ENCODE results near the gene NOL9. TPM values are rescaled to one million over a fixed set of nuclear protein-coding genes. Genes with fewer than 3 reads are reported as not detected.

Gene NOL9
- total and polyA plus RNA-seq, 9 of the 15 experiments (the other 6 are each of a cell fraction or from before 2014, with no cell fraction given): 5.6 to 76.5 (median 47.3) TPM

DNA sequence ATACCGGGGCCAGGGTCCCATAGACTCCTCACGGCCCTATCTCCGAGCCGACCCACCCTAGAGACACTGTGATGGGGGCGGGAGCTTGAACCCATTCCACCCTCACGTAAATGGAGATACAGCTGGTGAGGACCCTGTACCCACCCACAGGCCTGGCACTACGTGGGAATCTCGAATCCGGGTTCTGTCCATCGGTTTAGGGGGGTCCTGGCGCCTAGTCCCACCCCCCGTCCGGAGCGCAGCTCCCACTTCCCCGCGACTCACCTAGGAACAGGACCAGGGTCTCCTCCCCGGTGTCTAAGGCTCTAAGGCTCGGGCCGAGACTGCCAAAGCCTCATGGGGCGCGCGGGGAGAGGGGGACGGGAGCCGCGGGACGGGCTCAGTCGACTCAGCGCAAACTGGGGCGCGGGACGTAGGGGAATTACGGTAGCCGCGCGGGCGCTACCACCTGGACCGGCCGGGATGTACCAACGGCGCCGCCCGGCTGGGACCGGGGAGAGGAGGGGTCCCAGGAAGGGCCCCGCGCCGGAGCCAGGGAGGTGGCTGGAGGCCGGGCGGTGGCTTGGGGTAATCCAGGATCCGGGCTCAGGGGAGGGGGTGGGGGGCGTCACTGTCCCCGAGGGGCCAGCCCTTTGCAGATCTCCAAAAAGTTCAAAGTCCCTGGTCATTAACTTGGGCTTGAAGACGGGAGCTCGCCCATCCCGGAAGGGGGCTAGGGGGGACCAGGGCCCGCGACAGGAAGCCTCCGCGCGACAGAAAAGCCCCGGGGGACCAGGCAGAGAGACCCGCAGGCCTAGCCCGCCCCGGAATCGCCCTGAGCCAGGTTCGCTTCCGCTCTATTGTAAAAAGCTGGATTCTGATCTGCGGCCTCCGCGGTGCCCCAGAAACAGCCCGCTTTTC lies 63.9 kb downstream of the NOL9 start (continued):
- TF ChIP-seq, protein P1, sequence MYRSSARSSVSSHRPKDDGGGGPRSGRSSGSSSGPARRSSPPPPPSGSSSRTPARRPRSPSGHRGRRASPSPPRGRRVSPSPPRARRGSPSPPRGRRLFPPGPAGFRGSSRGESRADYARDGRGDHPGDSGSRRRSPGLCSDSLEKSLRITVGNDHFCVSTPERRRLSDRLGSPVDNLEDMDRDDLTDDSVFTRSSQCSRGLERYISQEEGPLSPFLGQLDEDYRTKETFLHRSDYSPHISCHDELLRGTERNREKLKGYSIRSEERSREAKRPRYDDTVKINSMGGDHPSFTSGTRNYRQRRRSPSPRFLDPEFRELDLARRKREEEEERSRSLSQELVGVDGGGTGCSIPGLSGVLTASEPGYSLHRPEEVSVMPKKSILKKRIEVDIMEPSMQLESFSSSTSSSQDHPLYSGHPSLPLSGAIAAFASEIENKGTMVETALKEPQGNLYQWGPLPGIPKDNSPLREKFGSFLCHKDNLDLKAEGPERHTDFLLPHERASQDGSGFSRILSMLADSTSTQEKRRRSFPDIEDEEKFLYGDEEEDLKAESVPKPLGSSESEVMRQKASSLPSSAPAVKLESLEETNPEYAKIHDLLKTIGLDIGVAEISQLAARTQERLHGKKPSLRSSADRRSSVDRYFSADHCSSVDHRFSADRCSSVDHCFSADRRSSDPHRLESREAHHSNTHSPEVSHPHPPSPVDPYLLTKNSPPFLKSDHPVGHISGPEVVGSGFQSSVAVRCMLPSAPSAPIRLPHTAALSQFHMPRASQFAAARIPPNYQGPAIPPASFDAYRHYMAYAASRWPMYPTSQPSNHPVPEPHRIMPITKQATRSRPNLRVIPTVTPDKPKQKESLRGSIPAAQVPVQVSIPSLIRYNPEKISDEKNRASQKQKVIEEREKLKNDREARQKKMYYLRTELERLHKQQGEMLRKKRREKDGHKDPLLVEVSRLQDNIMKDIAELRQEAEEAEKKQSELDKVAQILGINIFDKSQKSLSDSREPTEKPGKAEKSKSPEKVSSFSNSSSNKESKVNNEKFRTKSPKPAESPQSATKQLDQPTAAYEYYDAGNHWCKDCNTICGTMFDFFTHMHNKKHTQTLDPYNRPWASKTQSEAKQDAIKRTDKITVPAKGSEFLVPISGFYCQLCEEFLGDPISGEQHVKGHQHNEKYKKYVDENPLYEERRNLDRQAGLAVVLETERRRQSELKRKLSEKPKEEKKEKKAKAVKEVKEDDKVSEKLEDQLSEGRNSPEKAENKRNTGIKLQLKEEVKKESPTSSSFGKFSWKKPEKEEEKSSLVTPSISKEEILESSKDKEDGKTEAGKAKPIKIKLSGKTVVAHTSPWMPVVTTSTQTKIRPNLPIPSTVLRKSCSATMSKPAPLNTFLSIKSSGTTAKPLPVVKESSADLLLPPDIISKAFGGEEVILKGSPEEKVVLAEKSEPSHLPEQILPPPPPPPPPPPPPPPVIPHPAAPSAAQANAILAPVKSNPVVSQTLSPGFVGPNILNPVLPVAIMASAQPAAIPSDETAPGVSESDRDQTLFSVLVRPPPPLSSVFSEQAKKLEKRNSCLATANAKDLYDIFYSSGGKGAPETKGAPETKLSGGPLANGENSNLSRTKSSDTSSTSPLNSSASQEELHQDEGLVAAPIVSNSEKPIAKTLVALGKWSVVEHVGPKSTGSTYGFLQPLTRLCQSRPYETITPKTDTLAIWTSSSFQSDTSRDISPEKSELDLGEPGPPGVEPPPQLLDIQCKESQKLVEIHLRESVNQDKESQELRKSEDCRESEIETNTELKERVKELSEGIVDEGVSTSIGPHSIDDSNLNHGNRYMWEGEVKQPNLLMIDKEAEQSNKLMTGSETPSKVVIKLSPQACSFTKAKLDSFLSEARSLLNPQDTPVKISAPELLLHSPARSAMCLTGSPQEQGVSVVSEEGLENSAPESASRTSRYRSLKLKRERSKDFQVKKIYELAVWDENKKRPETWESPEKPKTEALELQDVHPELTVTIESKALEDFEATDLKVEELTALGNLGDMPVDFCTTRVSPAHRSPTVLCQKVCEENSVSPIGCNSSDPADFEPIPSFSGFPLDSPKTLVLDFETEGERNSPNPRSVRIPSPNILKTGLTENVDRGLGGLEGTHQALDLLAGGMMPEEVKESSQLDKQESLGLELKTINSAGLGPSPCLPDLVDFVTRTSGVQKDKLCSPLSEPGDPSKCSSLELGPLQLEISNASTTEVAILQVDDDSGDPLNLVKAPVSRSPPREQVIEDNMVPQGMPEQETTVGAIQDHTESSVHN (IDR thresholded peaks at IDR 0.05; ENCODE audit: borderline replicate concordance in 1 of 2, low read depth in 1 of 2): no peak
- TF ChIP-seq PHF20 (IDR thresholded peaks at IDR 0.05; ENCODE audit: partially characterized antibody) (peak; percentile 35), POLR2A (conservative IDR thresholded peaks at IDR 0.05) (no peak), CBFB (CRISPR knock-in tag; IDR thresholded peaks at IDR 0.05) (no peak), PURB (CRISPR knock-in tag; IDR thresholded peaks at IDR 0.05; ENCODE audit: low read depth) (no peak), RCOR1 (IDR thresholded peaks at IDR 0.05; ENCODE audit: borderline replicate concordance in 1 of 2, low read depth in 2 of 2, low read length in 2 of 2) (0 out of 4 replicates have a peak, but pooled peaks of 1 of the 2 experiments have one; percentile 11), KDM5B (IDR thresholded peaks at IDR 0.05; ENCODE audit: insufficient replicate concordance, low read depth, low read length) (peak; percentile 35)
- TF ChIP-seq, protein P2, sequence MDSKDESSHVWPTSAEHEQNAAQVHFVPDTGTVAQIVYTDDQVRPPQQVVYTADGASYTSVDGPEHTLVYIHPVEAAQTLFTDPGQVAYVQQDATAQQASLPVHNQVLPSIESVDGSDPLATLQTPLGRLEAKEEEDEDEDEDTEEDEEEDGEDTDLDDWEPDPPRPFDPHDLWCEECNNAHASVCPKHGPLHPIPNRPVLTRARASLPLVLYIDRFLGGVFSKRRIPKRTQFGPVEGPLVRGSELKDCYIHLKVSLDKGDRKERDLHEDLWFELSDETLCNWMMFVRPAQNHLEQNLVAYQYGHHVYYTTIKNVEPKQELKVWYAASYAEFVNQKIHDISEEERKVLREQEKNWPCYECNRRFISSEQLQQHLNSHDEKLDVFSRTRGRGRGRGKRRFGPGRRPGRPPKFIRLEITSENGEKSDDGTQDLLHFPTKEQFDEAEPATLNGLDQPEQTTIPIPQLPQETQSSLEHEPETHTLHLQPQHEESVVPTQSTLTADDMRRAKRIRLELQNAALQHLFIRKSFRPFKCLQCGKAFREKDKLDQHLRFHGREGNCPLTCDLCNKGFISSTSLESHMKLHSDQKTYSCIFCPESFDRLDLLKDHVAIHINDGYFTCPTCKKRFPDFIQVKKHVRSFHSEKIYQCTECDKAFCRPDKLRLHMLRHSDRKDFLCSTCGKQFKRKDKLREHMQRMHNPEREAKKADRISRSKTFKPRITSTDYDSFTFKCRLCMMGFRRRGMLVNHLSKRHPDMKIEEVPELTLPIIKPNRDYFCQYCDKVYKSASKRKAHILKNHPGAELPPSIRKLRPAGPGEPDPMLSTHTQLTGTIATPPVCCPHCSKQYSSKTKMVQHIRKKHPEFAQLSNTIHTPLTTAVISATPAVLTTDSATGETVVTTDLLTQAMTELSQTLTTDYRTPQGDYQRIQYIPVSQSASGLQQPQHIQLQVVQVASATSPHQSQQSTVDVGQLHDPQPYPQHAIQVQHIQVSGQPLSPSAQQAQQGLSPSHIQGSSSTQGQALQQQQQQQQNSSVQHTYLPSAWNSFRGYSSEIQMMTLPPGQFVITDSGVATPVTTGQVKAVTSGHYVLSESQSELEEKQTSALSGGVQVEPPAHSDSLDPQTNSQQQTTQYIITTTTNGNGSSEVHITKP (IDR thresholded peaks at IDR 0.05; ENCODE audit: partially characterized antibody): peak; percentile 99
- TF ChIP-seq, protein P3, sequence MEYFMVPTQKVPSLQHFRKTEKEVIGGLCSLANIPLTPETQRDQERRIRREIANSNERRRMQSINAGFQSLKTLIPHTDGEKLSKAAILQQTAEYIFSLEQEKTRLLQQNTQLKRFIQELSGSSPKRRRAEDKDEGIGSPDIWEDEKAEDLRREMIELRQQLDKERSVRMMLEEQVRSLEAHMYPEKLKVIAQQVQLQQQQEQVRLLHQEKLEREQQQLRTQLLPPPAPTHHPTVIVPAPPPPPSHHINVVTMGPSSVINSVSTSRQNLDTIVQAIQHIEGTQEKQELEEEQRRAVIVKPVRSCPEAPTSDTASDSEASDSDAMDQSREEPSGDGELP (CRISPR knock-in tag; IDR thresholded peaks at IDR 0.05; ENCODE audit: borderline replicate concordance): peak; percentile 38; the same call in 1 of the 2 replicates
- TF ChIP-seq, protein P4, sequence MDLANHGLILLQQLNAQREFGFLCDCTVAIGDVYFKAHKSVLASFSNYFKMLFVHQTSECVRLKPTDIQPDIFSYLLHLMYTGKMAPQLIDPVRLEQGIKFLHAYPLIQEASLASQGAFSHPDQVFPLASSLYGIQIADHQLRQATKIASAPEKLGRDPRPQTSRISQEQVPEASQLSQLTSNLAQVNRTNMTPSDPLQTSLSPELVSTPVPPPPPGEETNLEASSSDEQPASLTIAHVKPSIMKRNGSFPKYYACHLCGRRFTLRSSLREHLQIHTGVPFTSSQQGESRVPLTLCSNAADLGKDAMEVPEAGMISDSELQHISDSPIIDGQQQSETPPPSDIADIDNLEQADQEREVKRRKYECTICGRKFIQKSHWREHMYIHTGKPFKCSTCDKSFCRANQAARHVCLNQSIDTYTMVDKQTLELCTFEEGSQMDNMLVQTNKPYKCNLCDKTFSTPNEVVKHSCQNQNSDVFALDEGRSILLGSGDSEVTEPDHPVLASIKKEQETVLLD (IDR thresholded peaks at IDR 0.05): peak; percentile 49; the same call in 1 of the 2 replicates
